ENCODE results near the gene SHF.

DNA sequence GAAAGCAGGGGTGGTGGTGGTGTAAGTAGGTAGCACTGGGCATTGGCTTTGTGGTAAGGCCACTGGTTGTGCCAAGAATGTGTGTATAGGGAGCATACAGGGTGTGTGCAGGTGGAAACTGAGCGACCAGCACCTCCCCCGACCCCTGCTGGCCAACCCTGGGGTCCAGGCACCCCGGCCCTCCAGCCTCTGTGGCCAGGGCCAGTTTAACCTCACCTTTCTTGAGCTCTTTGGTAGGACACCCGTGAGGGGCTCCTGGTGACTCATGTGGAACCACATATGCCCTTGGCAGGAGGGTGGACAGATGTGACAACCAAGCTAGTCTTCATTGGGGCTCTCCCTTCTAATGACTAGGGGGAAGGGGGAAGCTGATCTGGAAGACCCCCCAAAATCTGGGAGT lies 19.5 kb downstream of the SHF start:
- TF ChIP-seq TAF1 (IDR thresholded peaks at IDR 0.05; ENCODE audit: low read depth, low read length) (no peak), POLR2AphosphoS5 (IDR thresholded peaks at IDR 0.05; ENCODE audit: low read depth, low read length) (no peak), POLR2A (IDR thresholded peaks at IDR 0.05; ENCODE audit: low read depth, low read length) (no peak), SPI1 (IDR thresholded peaks at IDR 0.05; ENCODE audit: low read depth, low read length) (no peak), POU2F2 (IDR thresholded peaks at IDR 0.05; ENCODE audit: low read depth, low read length) (no peak)
